Tongue (tissue), 3 donors: Measurements from ENCODE around the gene KRTAP1-5. TPM values are rescaled to one million over a fixed set of nuclear protein-coding genes. Genes with fewer than 3 reads are reported as not detected.

ENCODE experiments used
- DNase-seq: peaks from one replicate; pipeline ENCODE4 v3.0.0-alpha.2; 2015
- small RNA-seq: library from RNA; depleted of rRNA; stranded (forward); fragments of <200 nt; gene quantifications from one replicate; pipeline ENCODE3, GENCODE V24; 2014; ENCODE audit warnings: low replicate concordance
- total RNA-seq: library from RNA; depleted of rRNA; stranded (reverse); fragments of >200 nt; gene quantifications from one replicate; pipeline ENCODE4 v1.2.3, GENCODE V29; 2014

Gene KRTAP1-5
- total RNA-seq, 1 donor from 2014 or later = not detected

DNA sequence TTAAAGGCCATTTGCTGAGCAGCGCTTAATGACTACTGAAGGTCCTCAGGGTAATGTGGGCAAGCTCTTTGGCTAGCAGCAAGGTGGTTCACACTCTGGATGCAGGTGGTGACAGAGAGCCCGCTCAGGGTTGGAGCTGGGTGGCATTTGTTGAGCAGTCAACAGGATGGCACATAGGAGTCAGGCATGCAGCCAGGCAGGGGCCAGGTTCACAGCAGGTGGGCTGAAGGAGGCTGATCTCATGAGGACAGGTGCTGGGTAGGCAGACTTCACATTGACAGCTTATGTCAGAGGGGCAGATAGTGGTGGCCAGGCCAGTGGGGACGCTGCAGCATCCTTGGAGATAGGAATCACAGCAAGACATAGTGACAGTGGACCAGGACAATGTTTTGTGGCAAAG is 22.6 kb downstream of the KRTAP1-5 start:
- peak; percentile 27 for DNase-seq

DNA sequence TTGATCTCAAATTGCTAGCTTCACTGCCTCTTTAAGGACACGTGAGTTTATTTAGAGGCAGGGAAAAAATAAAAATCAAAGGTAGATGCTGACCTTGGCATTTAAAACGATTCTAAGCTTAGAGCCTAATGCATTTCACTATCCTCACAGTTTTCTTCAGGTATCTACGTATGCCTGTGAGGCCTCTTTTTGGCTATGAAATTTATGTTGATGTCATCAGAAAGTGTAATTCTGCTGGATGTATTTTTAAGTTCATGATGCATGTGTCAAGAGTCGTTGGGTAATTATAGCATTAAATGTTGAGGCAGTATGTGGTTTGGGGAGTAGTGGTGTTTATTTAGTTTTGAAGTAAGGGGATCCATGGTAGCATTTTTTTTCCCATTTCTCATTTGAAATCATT is 23.1 kb downstream of the KRTAP1-5 start:
- no peak for DNase-seq

- no peak for DNase-seq
Observed at GRCh38 chr17:41002814-41003213, 24.2 kb downstream of the KRTAP1-5 start.

- DNase-seq = no peak
Observed at GRCh38 chr17:41001795-41002194, 25.2 kb downstream of the KRTAP1-5 start.

DNA sequence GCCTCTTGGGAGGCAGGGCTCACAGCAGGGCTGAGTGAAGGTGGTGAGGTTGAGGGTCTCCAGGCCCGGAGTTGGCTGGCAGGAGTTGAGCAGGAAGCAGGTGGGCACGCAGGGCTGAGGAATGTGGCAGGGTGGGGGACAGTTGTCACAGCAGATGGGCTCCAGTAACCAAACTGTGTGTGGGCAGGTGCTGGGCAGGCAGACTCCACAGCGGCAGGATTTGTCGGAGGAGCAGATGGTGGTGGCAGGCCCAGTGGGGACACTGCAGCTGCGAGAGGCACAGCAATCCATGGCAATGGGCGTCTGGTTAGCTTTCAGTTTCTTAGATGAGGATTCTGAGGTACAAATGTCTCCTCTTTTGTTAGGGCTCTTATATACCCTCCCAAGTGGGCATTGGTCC is 27.4 kb downstream of the KRTAP1-5 start, which contains the start of gene KRTAP3-2:
TSS of gene KRTAP3-2 (minus strand) at position 344 of the 400 bp plus-strand sequence. CDS start at position 291, 53 bp downstream.
- peak; percentile 56 for DNase-seq

DNA sequence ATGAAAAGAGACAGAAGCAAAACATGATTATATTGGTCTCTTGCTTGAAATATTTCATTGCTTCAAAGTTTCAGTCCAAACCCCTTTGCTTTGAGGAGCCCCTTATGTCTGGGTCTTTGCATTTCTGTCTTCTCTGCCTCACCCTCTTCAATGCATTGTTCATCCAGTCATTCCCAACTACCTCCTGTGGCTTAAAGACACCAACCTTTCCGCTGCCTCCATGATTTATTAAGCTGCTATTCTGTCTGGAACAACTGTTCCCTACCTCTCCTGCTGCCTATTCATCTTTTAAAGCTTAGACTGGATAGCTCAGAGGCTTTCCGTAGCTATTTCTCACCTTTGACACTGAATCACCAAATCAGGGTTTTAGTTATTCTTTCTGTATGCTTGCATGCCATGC is 29.6 kb downstream of the KRTAP1-5 start:
- no peak for DNase-seq

DNA sequence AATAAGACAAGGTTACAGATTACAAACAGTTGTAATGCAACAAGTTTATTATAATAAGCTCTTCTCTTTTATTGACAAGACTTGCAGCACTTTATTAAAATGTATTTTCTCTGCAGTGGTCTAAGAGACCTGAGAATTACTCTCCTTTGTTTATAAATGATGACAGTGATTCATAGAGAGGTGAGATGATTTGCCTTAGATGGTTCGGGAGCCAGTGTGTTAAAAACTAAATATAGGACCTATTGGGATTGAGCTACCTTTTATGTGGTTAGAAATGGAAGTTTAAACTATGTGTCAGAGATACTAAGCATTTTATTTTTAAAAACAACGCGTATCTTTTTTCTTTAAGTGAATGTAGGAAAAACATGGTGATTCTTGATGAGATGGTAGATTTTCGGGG is 30.2 kb downstream of the KRTAP1-5 start:
- no peak for DNase-seq

- DNase-seq = no peak
Observed at GRCh38 chr17:40995116-40995515, 31.9 kb downstream of the KRTAP1-5 start.

GRCh38 chr17:40993839-40994238 is 33.2 kb downstream of the KRTAP1-5 start, which contains the start of gene KRTAP3-3:
Gene KRTAP3-3 (minus strand): TSS chr17:40994164. CDS start chr17:40994097, 67 bp downstream.
- peak; percentile 54 for DNase-seq

DNA sequence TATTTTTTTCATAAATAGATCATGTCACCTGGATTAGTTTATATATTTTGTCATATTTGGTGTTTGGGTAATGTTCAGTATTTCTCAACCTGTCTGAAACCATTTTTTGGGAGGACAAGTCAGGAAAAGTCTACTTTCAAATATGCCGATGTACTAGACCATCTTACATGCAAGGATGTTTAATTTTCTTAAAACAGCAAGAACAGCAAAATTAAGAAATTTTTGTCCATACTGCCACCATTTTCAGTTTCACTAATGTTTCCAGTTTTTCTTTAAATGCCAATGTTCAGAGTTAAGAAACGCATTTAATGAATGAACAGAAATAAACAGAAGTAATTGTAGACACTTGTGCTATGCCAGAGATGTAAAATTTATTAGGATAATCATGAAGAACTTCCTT is 33.9 kb downstream of the KRTAP1-5 start:
- DNase-seq = no peak

DNA sequence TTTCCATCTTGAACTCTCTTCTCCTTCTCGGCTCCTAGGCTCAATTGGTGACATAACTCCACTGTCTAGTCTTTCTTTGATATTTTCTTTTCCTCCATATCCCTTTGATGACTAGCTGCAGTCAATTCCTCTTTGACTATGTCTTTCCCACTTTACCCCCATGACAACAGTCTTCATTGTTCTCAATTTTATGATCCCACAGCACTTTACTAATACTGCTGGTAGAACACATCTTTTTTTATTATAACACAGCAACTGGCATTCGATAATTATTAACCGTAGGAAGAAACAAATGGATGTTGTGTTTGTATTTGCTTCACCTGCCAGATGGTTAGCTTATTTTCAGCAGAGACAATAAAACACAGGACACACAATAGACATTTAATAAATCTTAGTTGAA is 34.3 kb downstream of the KRTAP1-5 start:
- no peak for DNase-seq

GRCh38 chr17:40986920-40987319 is 40.1 kb downstream of the KRTAP1-5 start:
- DNase-seq = peak; percentile 53

DNA sequence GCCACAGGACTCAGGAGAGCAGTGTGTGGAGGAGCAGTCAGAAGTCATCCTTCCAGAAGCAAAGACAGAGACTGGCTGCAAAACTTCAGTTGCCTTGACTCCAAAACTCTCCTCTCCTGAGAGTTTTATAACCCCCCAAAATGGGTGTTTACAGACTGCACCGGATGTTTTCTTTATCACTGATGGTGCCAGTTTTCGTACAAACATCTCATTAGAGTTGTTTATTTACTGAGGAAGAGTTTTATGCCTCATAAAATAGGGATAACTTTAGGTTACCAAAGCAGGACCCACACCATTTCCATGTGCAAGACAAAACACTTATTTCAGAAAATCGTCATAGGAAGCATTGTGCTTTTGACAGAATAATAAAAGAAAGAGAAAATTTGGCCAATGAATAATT is 42.8 kb downstream of the KRTAP1-5 start, which contains the start of gene KRT40:
TSS of gene KRT40 (minus strand) at position 101 of the 400 bp plus-strand sequence. CDS start at position 48, 53 bp downstream.
- DNase-seq = no peak

- no peak for DNase-seq
Observed at GRCh38 chr17:40981115-40981514, 45.9 kb downstream of the KRTAP1-5 start.

GRCh38 chr17:40980596-40980995 is 46.4 kb downstream of the KRTAP1-5 start:
- peak; percentile 92 for DNase-seq

- no peak for DNase-seq
Observed at GRCh38 chr17:40980117-40980516, 46.9 kb downstream of the KRTAP1-5 start.

DNA sequence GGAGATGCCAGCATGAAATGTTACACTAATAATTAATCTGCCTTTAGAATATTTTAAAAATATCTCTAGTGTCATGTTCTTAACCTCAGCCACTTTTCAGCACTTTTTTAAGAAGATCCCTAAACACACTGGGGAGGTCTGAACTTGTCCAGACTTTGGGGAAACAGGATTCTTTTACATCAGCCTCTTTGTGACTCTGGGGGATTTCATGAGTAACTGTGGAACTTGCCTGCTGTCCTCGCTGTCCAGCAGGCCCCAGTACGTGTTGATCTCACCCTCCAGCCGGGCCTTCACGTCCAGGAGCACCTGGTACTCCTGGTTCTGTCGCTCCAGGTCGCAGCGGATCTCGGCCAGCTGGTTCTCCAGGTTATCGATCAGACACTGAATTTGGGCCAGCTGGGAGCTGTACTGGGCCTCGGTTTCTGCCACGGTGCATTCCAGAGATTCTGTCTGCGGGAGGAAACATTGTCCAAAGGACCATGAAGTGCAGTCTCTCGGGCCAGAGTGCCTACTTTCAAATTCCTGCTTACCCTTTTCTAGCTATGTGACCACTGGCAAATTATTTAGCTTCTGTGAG is 48.3 kb downstream of the KRTAP1-5 start:
- DNase-seq = peak; percentile 55

Small RNA genes lying within 50 kb of the gene (small RNA-seq; reads per million reads assigned to genes)
- gene KRTAP3-4P = not detected

Other genes with a start within 250 kb of the KRTAP1-5 start
- gene KRT27, start 244.7 kb downstream of the KRTAP1-5 start, total RNA-seq = not detected
- not detected for gene KRT28, start 227.2 kb downstream of the KRTAP1-5 start, total RNA-seq
- gene KRT10, start 204.6 kb downstream of the KRTAP1-5 start, total RNA-seq = 13.6 TPM
- gene KRT12, start 160.0 kb downstream of the KRTAP1-5 start, total RNA-seq = not detected
- gene KRT20, start 142.0 kb downstream of the KRTAP1-5 start, total RNA-seq = 0.51 TPM
- 26.3 TPM for gene KRT23, start 89.6 kb downstream of the KRTAP1-5 start, total RNA-seq
- 1.8 TPM for gene KRT39, start 60.3 kb downstream of the KRTAP1-5 start, total RNA-seq
- 7.7 TPM for gene KRT40, start 42.9 kb downstream of the KRTAP1-5 start, total RNA-seq
- gene KRTAP3-3, start 33.0 kb downstream of the KRTAP1-5 start, total RNA-seq = not detected
- not detected for gene KRTAP3-2, start 27.3 kb downstream of the KRTAP1-5 start, total RNA-seq
- not detected for gene KRTAP3-1, start 18.1 kb downstream of the KRTAP1-5 start, total RNA-seq
- gene KRTAP1-4, start 3.0 kb upstream of the KRTAP1-5 start, total RNA-seq = not detected
- gene KRTAP1-3, start 7.7 kb upstream of the KRTAP1-5 start, total RNA-seq = not detected
- gene KRTAP1-1, start 14.2 kb upstream of the KRTAP1-5 start, total RNA-seq = not detected
- not detected for gene KRTAP2-1, start 20.1 kb upstream of the KRTAP1-5 start, total RNA-seq
- not detected for gene KRTAP2-2, start 28.0 kb upstream of the KRTAP1-5 start, total RNA-seq
- not detected for gene KRTAP2-3, start 32.9 kb upstream of the KRTAP1-5 start, total RNA-seq
- not detected for gene KRTAP2-4, start 38.7 kb upstream of the KRTAP1-5 start, total RNA-seq
- not detected for gene KRTAP4-7, start 56.9 kb upstream of the KRTAP1-5 start, total RNA-seq
- not detected for gene KRTAP4-8, start 70.9 kb upstream of the KRTAP1-5 start, total RNA-seq
- not detected for gene KRTAP4-16, start 75.0 kb upstream of the KRTAP1-5 start, total RNA-seq
- not detected for gene KRTAP4-9, start 78.2 kb upstream of the KRTAP1-5 start, total RNA-seq
- not detected for gene KRTAP4-11, start 91.2 kb upstream of the KRTAP1-5 start, total RNA-seq
- gene KRTAP4-12, start 97.0 kb upstream of the KRTAP1-5 start, total RNA-seq = not detected
- gene KRTAP4-6, start 113.3 kb upstream of the KRTAP1-5 start, total RNA-seq = not detected
- gene KRTAP4-5, start 122.6 kb upstream of the KRTAP1-5 start, total RNA-seq = not detected
- gene KRTAP4-4, start 133.5 kb upstream of the KRTAP1-5 start, total RNA-seq = not detected
- gene KRTAP4-3, start 141.0 kb upstream of the KRTAP1-5 start, total RNA-seq = not detected
- gene KRTAP4-2, start 151.0 kb upstream of the KRTAP1-5 start, total RNA-seq = not detected
- not detected for gene KRTAP4-1, start 157.7 kb upstream of the KRTAP1-5 start, total RNA-seq
- gene KRTAP9-1, start 162.7 kb upstream of the KRTAP1-5 start, total RNA-seq = not detected
- gene KRTAP9-2, start 199.4 kb upstream of the KRTAP1-5 start, total RNA-seq = not detected
- gene KRTAP9-3, start 205.2 kb upstream of the KRTAP1-5 start, total RNA-seq = not detected
- gene KRTAP9-8, start 210.8 kb upstream of the KRTAP1-5 start, total RNA-seq = not detected
- gene KRTAP9-4, start 222.5 kb upstream of the KRTAP1-5 start, total RNA-seq = not detected
- gene KRTAP9-9, start 228.2 kb upstream of the KRTAP1-5 start, total RNA-seq = not detected
- gene KRTAP9-6, start 238.2 kb upstream of the KRTAP1-5 start, total RNA-seq = not detected
- gene KRTAP9-7, start 248.5 kb upstream of the KRTAP1-5 start, total RNA-seq = not detected